ENCODE results near the gene TACR1.
"Not testable (repeated sequence)": the region's sequence is repeated elsewhere in the genome, so short reads cannot be mapped to it uniquely, and the experiment has no call there.

The TACR1 gene

DNA sequence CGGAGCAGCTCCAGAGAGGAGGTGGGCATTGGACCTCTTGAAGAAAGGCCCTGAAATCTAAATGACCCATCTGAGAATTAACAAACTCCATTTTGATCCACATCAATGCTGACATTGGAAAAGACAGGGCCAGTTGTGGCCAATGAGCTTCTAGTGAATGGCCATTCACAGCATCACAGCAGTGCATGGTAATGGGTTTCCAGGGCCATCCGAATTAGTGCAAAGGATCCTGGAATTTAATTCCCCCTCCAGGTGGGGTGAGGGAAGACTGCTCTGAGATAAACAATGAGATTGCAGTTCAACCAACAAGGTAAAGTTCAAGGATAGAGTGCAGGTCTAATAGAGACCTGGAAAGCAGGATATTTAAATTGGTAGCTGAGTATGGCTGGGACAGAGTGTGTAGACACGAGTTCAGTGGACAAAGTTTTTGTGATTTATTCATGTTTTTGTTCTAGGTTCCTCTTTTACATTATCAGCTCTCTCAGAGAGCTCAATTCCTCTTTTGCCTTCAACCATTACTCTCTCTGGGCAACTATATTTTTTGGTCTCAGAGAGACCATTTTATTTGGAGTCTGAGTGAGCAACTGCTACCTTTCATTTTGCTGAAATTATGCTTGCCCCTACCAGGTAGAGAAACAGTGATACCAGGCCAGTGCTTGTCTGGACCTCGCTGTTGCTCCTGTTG is 5.0 kb downstream of the TACR1 start:
- no peak for DNase-seq (ENCODE audit: low read depth in 3 of 3)

- no peak for DNase-seq (ENCODE audit: low read depth in 3 of 3)
Measured at GRCh38 chr2:75192496-75192895, 6.8 kb downstream of the TACR1 start.

DNA sequence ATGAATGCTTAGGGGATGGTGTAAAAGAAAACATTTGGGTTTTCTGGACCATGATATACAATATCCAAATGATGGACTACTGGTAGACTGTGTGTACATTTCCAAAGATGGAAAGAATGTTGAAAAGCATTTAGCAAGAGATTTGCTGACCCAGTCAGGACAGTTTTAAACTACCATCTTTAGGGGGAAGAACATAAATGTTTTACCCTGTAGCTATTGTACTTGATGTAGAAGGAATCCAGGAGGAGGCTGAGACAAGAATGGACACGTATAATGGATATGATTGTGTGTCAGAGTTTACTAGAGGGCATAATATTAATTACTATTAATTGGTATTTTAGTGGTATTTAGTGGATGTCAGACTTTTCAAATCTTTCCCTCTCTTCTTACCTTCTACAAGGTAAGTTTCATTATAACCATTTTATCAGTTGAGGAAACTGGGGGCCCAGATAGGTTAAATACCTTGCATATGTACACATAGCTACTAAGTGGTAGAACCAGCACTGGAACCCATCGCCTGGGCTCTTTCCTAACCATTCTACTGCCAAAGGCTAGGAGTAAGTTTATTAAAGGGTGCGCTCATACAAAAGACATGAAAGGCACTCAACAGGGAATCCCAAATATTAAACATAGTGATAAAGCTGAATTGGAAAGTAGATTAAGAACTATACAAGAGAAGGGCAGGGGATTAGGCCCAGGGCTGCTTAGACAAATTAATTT is 8.9 kb downstream of the TACR1 start:
- no peak for DNase-seq (ENCODE audit: low read depth in 3 of 3)

DNA sequence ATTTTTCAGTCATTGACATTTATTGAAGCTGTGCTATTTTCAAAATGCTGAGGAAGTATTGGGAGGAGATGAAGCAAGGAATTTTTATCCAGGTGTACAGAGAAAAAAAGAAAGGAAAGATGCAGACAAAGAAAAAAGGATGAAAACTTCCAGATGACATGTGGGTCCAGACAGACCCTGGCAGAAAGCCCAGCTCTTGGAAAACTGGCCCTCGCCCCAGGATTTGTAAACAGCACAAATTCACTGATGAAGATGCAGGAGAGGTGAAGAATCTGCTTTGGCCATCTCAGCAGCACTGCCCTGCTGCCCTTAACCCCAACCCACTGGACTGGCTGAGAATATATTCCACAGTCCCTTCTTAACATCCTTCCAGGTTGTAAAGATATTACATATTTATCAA is 12.5 kb downstream of the TACR1 start:
- no peak for DNase-seq (ENCODE audit: low read depth in 3 of 3)

DNA sequence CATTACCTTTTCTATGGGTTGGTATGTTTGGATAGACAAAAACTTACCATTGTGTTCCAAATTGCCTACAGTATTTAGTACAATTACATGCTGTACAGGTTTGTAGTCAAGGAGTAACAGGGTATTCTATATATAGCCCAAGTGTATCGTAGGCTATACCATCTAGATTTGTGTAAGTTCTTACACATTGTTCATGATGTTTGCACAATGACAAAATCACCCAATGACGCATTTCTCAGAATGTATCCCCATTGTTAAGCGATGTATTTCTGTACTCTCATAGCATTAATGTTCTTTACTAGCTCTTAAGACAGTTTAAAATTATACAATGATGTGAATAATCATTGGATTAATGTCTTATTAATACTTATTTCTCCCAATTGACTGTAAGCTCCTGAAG is 16.7 kb downstream of the TACR1 start:
- DNase-seq (ENCODE audit: low read depth in 3 of 3): no peak

DNA sequence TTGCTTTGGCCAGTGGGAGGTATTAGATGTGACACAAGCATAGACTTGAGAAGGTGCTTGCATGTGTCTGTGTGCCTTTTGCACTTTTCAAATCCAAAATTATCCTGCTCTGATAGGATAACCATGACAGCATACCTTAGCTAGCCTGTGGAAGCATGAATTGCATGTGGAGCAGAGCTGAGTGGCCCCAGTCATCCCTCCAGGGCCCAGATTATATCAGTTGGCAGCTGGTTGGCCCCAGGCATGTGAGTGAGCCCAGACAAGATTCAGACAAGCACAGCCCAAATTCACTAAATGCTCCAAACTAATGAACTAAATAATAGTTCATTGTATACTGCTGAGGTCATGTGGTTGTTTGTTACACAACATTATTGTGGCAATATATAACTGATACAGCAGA is 18.8 kb downstream of the TACR1 start:
- DNase-seq (ENCODE audit: low read depth in 3 of 3): no peak

DNA sequence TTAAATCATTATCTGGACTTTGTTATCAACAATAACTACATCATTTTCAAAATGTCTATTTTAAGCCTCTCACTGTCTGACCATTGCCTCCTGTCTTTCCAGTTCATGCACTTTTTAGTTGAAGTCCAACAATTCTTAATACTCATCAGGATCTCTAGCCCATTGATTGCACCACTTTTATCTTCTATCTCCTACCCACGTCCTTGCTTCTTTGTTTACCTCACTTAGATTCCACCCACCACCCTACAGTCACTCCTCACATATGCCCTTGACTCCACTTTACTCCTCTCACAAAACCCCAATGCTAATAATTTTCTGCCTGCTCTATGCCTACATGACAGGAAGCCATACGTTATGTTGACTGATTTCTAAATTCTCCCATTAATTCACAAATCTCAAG is 21.9 kb downstream of the TACR1 start:
- no peak for DNase-seq (ENCODE audit: low read depth in 3 of 3)

DNA sequence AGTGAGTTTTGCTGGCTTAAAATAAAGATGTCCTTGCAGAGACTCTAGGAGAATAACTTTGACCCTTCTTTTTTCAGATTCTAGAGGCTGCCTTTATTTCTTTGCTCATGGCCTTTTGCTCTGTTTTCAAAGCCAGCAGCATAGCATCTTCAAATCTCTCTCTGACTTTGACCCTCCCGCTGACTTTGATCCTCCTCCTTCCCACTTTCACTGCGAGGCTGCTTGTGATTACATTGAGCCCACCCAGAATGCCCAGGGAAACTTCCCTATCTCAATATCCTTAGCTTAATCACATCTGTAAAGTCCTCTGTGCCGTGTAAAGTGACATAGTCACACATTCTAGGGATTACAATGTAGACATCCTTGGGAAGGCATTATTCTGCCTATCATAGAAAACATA is 23.9 kb downstream of the TACR1 start:
- DNase-seq (ENCODE audit: low read depth in 3 of 3): no peak

DNA sequence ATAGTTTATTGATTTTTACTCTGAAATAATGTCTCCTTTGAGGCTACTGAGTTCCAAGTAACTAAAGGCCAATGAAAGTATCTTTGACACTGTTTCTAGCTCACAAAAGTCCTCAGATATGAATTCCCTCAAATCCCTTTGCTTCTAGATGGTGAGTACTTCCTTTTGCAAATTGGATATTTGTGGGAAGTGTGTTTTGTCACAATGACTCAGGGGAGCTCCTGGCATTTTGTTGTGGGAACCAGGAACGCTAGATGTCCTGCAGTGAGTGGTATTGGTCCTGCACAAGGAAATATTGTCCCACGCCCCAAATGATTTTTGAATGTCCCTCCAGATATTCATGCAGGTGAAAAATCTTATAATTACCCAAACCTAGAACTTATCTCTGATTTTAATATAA is 24.3 kb downstream of the TACR1 start:
- DNase-seq (ENCODE audit: low read depth in 3 of 3): no peak

- DNase-seq (ENCODE audit: low read depth in 3 of 3): no peak
Measured at GRCh38 chr2:75174519-75174918, 24.8 kb downstream of the TACR1 start.

DNA sequence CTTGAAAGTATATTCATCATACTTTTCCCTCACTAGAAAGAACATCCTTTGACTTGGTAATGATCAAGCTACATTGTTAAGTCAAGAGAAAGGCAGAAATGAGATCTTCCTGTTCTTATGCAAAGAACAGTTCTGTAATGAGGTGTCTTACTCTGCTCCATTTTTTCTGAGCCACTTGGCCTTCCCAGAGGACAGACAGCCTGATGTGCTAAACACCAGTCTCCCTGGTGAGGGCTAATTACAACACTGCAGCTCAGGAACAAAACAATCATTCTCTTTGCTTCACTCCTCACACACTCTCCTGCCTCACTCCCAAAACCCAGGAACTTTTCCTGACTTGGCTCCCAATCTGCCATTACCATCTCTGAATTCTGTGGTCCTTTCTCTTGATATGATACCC is 25.6 kb downstream of the TACR1 start:
- no peak for DNase-seq (ENCODE audit: low read depth in 3 of 3)

- not testable (repeated sequence) for DNase-seq (ENCODE audit: low read depth in 3 of 3)
Measured at GRCh38 chr2:75171423-75171822, 27.9 kb downstream of the TACR1 start.

GRCh38 chr2:75170889-75171288 is 28.4 kb downstream of the TACR1 start:
- no peak for DNase-seq (ENCODE audit: low read depth in 3 of 3)

DNA sequence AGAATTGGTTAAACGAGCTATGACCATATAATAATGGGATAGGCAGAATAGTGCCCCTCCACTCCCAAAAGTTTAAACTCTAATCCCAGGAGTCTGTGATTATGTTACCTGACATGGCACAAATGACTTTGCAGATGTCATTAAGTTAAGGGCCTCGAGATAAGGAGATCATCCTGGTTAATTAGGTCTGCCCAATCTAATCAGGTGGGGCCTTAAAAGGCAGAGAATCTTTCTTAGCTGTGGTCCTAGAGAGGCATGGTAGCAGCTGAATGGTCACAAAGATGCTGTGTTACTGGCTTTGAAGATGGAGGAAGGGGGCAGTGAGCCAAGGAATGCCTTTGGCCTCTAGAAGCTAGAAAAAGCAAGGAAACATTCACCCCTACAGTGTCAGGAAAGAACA is 31.1 kb downstream of the TACR1 start:
- no peak for DNase-seq (ENCODE audit: low read depth in 3 of 3)

DNA sequence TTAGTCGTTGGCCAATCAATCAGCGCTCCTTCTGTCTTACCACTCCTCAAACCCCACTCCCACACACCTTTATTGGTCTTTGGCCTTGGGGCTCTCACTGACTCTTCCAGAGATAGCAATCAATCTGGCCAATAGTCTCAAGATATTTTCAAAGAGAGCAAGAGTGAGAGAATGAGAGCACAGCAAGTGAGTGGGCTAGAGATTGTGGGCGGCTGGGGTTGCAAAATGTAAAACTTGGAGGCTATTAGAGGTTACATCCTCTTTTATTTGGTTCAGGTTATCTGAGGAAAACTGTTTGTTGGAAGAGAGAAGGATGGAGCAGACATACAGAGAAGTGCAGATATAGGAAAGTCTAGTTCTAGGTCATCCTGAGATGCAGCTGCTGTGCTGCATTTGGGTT is 32.8 kb downstream of the TACR1 start:
- no peak for DNase-seq (ENCODE audit: low read depth in 3 of 3)

- DNase-seq (ENCODE audit: low read depth in 3 of 3): no peak
Measured at GRCh38 chr2:75162897-75163296, 36.4 kb downstream of the TACR1 start.

DNA sequence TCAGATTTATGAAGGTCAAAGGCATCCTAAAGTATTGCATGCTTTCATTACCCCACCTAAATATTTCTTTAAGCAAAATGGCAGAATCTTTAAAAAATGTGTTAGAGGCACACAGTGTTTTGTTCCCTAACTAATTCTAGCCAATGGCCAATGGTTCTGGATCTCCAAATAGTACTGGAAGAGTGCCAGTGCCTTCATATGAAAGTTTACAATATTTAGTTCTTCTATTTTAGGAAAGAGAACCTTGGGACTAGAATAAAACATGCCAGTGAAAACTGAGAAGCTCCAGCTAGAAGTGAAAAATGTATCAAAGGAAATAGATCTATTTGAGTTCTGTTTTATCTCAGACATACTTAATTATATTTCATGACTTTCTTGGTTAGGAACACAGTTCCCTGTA is 37.1 kb downstream of the TACR1 start:
- DNase-seq (ENCODE audit: low read depth in 3 of 3): no peak

- no peak for DNase-seq (ENCODE audit: low read depth in 3 of 3)
Measured at GRCh38 chr2:75157435-75157834, 41.9 kb downstream of the TACR1 start.

DNA sequence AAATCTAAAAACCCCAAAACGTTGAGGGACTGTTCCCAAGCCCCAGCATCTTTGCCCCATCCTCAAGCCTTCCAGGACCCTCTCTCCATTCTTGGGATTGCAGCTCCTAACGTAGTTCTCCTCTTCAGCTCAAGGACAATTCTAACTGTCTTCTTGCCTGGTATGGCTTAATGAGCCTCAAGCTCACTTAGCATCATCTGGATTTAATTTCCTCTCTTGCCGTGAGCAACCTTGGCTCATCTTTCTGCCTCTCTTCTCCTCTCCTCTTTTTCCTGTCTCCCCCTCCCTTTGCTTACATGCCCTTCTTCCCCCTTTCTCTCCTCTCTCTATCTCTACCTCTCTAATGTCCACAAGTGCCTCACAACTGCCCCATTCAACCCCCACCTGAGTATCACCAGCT is 44.2 kb downstream of the TACR1 start:
- DNase-seq (ENCODE audit: low read depth in 3 of 3): no peak

GRCh38 chr2:75153221-75153620 is 46.1 kb downstream of the TACR1 start:
- DNase-seq (ENCODE audit: low read depth in 3 of 3): no peak

GRCh38 chr2:75152243-75152642 is 47.1 kb downstream of the TACR1 start:
- not testable (repeated sequence) for DNase-seq (ENCODE audit: low read depth in 3 of 3)

GRCh38 chr2:75147884-75148283 is 51.4 kb downstream of the TACR1 start:
- not testable (repeated sequence) for DNase-seq (ENCODE audit: low read depth in 3 of 3)

DNA sequence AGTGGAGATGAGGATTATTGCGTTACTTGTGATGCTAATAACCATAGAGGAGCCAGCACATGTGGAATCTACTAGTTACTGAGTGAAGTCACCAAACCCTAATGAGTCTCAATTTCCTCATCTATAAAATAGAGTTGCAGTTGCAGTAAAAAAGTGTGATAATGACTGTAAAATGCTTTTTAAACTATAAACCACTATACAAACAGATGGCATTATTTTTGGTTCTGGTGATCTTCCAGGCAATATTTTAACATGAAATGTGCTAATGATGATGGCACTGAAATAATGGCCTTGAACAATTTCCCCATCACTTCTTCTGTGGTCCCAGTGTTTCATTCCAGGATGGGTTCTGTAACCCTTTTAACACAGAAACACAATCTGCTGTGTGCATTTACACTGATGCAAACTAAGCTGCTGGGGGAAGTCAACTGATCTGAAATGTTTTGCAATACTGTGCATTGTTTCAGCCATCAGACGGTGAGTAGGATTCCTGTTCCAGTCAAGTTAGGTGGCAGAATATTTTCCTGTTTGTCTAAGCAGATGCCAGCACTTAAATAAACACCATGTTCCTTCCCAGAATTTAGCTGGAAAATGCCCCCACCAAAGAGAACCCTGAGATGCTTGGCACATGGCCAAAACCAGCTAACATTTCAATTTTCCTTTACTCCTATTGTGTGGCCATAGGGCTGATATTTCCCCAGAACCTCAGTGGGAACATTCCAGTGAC is 52.6 kb downstream of the TACR1 start:
- DNase-seq (ENCODE audit: low read depth in 3 of 3): no peak

Measured in stimulated activated CD4-positive, alpha-beta T cell treated with anti-CD3 and anti-CD28 coated beads, TNF-alpha, amount 100 ng/mL, for 48 hours (primary cell).